Keratinocyte (primary cell): ENCODE results near the gene IL1RAPL2. TPM values are rescaled to one million over a fixed set of nuclear protein-coding genes. Genes with fewer than 3 reads are reported as not detected.
"Not testable (repeated sequence)": the region's sequence is repeated elsewhere in the genome, so short reads cannot be mapped to it uniquely, and the experiment has no call there.

Experiments
- DNase-seq: peaks from one replicate; pipeline ENCODE4 v3.0.0-alpha.2; 2011; ENCODE audit warnings: low read depth, missing footprints, low spot score
- FAIRE-seq: peaks from 2 replicates; lab custom pipeline; 2011; peaks lifted over from hg19 to GRCh38; lab: Jason Lieb, UNC
- H2AFZ ChIP-seq: 2 replicates; pipeline ENCODE4 v1.6.0; 2012; ENCODE audit warnings: low read length, control low read depth, inconsistent platforms; ENCODE audit not compliant: control insufficient read depth
- H3K27ac ChIP-seq: 2 replicates; pipeline ENCODE4 v1.5.1; 2011; ENCODE audit warnings: low read length; ENCODE audit not compliant: control insufficient read depth, insufficient read depth
- H3K27me3 ChIP-seq: 3 replicates; pipeline ENCODE4 v1.6.0; 2011; ENCODE audit warnings: low read length; ENCODE audit not compliant: control insufficient read depth, insufficient read depth; ENCODE audit errors: extremely low read depth
- H3K36me3 ChIP-seq, 2 experiments: 2 replicates in 1 of 2; 3 replicates in 1 of 2; pipeline ENCODE4 v1.5.1; 2011; ENCODE audit warnings: low read length in 2 of 2, mild to moderate bottlenecking in 1 of 2; ENCODE audit not compliant: control insufficient read depth in 2 of 2, insufficient read depth in 2 of 2; ENCODE audit errors: extremely low read depth in 1 of 2
- H3K4me1 ChIP-seq: 3 replicates; pipeline ENCODE4 v1.5.1; 2011; ENCODE audit warnings: low read length; ENCODE audit not compliant: control insufficient read depth, insufficient read depth; ENCODE audit errors: extremely low read depth
- H3K4me2 ChIP-seq: 3 replicates; pipeline ENCODE4 v1.6.0; 2011; ENCODE audit warnings: low read depth, low read length; ENCODE audit not compliant: control insufficient read depth, insufficient read depth; ENCODE audit errors: extremely low read depth
- H3K4me3 ChIP-seq, 3 experiments: fragments of 200-600 bp in 1 of 3; sonication (generic) in 1 of 3; 2 replicates in 2 of 3; 3 replicates in 1 of 3; pipeline ENCODE4 v1.5.1; 2011 to 2016; ENCODE audit warnings: low read length in 3 of 3, mild to moderate bottlenecking in 3 of 3, control low read depth in 2 of 3, inconsistent platforms in 1 of 3, low read depth in 1 of 3, mixed read lengths in 1 of 3, mixed run types in 1 of 3, moderate library complexity in 1 of 3; ENCODE audit not compliant: control insufficient read depth in 2 of 3, insufficient read depth in 2 of 3; ENCODE audit errors: extremely low read depth in 1 of 3
- H3K79me2 ChIP-seq: 2 replicates; pipeline ENCODE4 v1.6.0; 2012; ENCODE audit warnings: low read length; ENCODE audit not compliant: control insufficient read depth, insufficient read depth
- H3K9ac ChIP-seq: 3 replicates; pipeline ENCODE4 v1.6.0; 2011; ENCODE audit warnings: low read length; ENCODE audit not compliant: control insufficient read depth, insufficient read depth; ENCODE audit errors: extremely low read depth
- H3K9me1 ChIP-seq: 3 replicates; pipeline ENCODE4 v1.6.0; 2011; ENCODE audit warnings: low read length; ENCODE audit not compliant: control insufficient read depth, insufficient read depth; ENCODE audit errors: extremely low read depth
- H3K9me3 ChIP-seq: 2 replicates; pipeline ENCODE4 v1.5.1; 2012; ENCODE audit warnings: low read depth, low read length; ENCODE audit not compliant: control insufficient read depth
- H4K20me1 ChIP-seq: 3 replicates; pipeline ENCODE4 v1.6.0; 2011; ENCODE audit warnings: low read length; ENCODE audit not compliant: control insufficient read depth, insufficient read depth; ENCODE audit errors: extremely low read depth
- EZH2 ChIP-seq: IDR thresholded peaks from one replicate; pipeline ENCODE4 v1.6.1; 2012; ENCODE audit warnings: inconsistent platforms, mild to moderate bottlenecking, low read length, moderate library complexity
- dilution Hi-C: fragments of 300-500 bp; cut with MboI; formaldehyde crosslinking; loops from one replicate; pipeline ENCODE4 v1.7.0; 2020; ENCODE audit warnings: low sequenced_read_pairs; ENCODE audit not compliant: extremely low pct_ligation_motif_present
- polyA plus RNA-seq, 5 experiments: library from polyadenylated mRNA; depleted of rRNA in 3 of 5; stranded (reverse) in 3 of 5; stranded (forward) in 1 of 5; unstranded in 1 of 5; fragments of >200 nt; gene quantifications; 1 replicate in 1 of 5; 2 replicates in 3 of 5; 3 replicates in 1 of 5; pipeline versions ENCODE4 v1.2.1 to v1.2.3, GENCODE V29; 2011 to 2012; ENCODE audit warnings: missing spikeins in 2 of 5, low read depth in 1 of 5, low replicate concordance in 1 of 5
- TF ChIP-seq, protein P1 (sequence below), 3 experiments: IDR thresholded peaks in 1 of 3; conservative IDR thresholded peaks in 1 of 3; optimal IDR thresholded peaks in 1 of 3; 2 replicates in 2 of 3; 3 replicates in 1 of 3; pipeline versions ENCODE3 to v1.5.1; 2011; ENCODE audit warnings: low read length in 3 of 3, mild to moderate bottlenecking in 3 of 3, moderate library complexity in 2 of 3, control low read depth in 1 of 3, inconsistent platforms in 1 of 3; ENCODE audit not compliant: insufficient read depth in 2 of 3; ENCODE audit errors: extremely low read depth in 1 of 3

IL1RAPL2 gene
- polyA plus RNA-seq, 1 donor (not counting 4 experiments of a cell fraction or from before 2014, with no cell fraction given), result 0.24 TPM

DNA sequence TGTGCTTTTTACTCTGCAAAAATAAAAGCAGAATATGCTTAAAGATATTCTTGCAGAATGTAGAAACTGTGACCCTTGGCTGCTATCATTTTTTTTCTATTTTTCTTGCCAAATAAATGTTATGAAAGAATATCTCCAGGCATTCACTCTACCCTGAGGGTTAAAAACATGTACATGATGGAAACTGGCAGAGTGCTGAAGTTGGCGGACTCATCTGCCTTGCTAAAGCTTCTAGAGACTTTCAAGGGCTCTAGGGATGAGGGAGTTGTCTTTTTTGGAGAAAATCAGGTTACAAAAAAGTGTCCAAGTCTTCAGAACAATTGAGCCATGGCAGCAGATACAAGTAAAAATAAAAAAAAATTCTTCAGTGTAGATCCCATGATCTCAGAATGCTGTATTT is 1215.8 kb downstream of the IL1RAPL2 start:
- dilution Hi-C loops, result no loop called here
- no peak for DNase-seq
- H3K4me2 ChIP-seq, result no peak overlapping the region
- FAIRE-seq, result no peak
- no peaks in the 10 kb centered on the region for H3K27me3 ChIP-seq
- no peaks in the 10 kb centered on the region for H3K9me1 ChIP-seq
- H3K4me3 ChIP-seq, result no peak overlapping the region
- no peaks in the 10 kb centered on the region for H3K79me2 ChIP-seq
- H4K20me1 ChIP-seq, result no peaks in the 10 kb centered on the region
- H3K36me3 ChIP-seq, result no peaks in the 10 kb centered on the region
- no peaks in the 10 kb centered on the region for H3K9me3 ChIP-seq
- no peaks in the 10 kb centered on the region for H3K4me1 ChIP-seq
- no peak overlapping the region for H2AFZ ChIP-seq
- no peak for TF ChIP-seq EZH2
- TF ChIP-seq, protein P1, sequence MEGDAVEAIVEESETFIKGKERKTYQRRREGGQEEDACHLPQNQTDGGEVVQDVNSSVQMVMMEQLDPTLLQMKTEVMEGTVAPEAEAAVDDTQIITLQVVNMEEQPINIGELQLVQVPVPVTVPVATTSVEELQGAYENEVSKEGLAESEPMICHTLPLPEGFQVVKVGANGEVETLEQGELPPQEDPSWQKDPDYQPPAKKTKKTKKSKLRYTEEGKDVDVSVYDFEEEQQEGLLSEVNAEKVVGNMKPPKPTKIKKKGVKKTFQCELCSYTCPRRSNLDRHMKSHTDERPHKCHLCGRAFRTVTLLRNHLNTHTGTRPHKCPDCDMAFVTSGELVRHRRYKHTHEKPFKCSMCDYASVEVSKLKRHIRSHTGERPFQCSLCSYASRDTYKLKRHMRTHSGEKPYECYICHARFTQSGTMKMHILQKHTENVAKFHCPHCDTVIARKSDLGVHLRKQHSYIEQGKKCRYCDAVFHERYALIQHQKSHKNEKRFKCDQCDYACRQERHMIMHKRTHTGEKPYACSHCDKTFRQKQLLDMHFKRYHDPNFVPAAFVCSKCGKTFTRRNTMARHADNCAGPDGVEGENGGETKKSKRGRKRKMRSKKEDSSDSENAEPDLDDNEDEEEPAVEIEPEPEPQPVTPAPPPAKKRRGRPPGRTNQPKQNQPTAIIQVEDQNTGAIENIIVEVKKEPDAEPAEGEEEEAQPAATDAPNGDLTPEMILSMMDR (optimal IDR thresholded peaks at IDR 0.05 in 1 of 3, IDR thresholded peaks at IDR 0.05 in 1 of 3, conservative IDR thresholded peaks at IDR 0.05 in 1 of 3; ENCODE audit: extremely low read depth in 1 of 3, insufficient read depth in 2 of 3, low read length in 3 of 3), result no peak
- H3K27ac ChIP-seq, result no peak overlapping the region
- no peak overlapping the region for H3K9ac ChIP-seq

DNA sequence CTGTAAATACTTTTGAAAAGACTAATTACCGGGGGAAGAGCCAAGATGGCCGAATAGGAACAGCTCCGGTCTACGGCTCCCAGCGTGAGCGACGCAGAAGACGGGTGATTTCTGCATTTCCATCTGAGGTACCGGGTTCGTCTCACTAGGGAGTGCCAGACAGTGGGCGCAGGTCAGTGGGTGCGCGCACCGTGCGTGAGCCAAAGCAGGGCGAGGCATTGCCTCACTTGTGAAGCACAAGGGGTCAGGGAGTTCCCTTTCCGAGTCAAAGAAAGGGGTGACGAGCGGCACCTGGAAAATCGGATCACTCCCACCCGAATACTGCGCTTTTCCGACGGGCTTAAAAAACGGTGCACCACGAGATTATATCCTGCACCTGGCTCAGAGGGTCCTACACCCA is 1230.9 kb downstream of the IL1RAPL2 start:
- dilution Hi-C loops, H3K27ac ChIP-seq, H3K4me1 ChIP-seq, H4K20me1 ChIP-seq, H3K79me2 ChIP-seq, H3K9me1 ChIP-seq, H2AFZ ChIP-seq, H3K4me2 ChIP-seq, H3K27me3 ChIP-seq, H3K9me3 ChIP-seq, DNase-seq, H3K4me3 ChIP-seq, FAIRE-seq, H3K36me3 ChIP-seq, H3K9ac ChIP-seq: not testable (repeated sequence)

DNA sequence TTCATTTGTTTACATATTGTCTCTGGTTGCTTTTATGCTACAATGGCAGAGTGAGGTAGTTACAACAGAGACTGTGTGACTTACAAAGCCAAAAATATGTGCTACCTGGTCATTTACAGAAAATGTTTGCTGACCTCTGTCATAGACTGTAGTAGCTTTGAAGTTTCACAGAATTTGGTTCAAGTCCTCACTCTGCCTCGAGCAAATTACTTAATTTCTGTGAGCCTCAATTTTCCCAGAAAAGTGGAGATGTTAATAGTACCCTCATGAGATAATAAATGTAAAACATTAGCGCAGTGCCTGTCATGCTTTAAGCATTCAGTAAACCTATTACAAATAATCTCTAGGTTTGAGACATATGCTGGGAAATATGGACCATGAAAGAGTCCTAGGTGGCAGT is 1237.9 kb downstream of the IL1RAPL2 start:
- no peak overlapping the region for H2AFZ ChIP-seq
- H4K20me1 ChIP-seq, result no peaks in the 10 kb centered on the region
- DNase-seq (no peak), FAIRE-seq (no peak)
- dilution Hi-C loops, result no loop called here
- no peaks in the 10 kb centered on the region for H3K79me2 ChIP-seq
- no peaks in the 10 kb centered on the region for H3K9me3 ChIP-seq
- TF ChIP-seq, protein P1 (optimal IDR thresholded peaks at IDR 0.05 in 1 of 3, IDR thresholded peaks at IDR 0.05 in 1 of 3, conservative IDR thresholded peaks at IDR 0.05 in 1 of 3; ENCODE audit: extremely low read depth in 1 of 3, insufficient read depth in 2 of 3, low read length in 3 of 3), result no peak
- TF ChIP-seq EZH2, result no peak
- H3K4me3 ChIP-seq, result no peak overlapping the region
- no peak overlapping the region for H3K4me2 ChIP-seq
- no peaks in the 10 kb centered on the region for H3K36me3 ChIP-seq
- H3K27me3 ChIP-seq, result no peaks in the 10 kb centered on the region
- H3K27ac ChIP-seq, result no peak overlapping the region
- no peaks in the 10 kb centered on the region for H3K9me1 ChIP-seq
- H3K9ac ChIP-seq, result no peak overlapping the region
- H3K4me1 ChIP-seq, result no peaks in the 10 kb centered on the region

- DNase-seq, H3K4me3 ChIP-seq, H3K27me3 ChIP-seq, H3K79me2 ChIP-seq, H3K4me2 ChIP-seq, H4K20me1 ChIP-seq, H3K36me3 ChIP-seq, H3K27ac ChIP-seq, H3K9ac ChIP-seq, FAIRE-seq, H3K9me1 ChIP-seq, H2AFZ ChIP-seq, H3K9me3 ChIP-seq, H3K4me1 ChIP-seq, dilution Hi-C loops: not testable (repeated sequence)
Measured at GRCh38 chrX:105805655-105806054, 1239.7 kb downstream of the IL1RAPL2 start.
